Measurements from ENCODE around the gene ZP4.

DNA sequence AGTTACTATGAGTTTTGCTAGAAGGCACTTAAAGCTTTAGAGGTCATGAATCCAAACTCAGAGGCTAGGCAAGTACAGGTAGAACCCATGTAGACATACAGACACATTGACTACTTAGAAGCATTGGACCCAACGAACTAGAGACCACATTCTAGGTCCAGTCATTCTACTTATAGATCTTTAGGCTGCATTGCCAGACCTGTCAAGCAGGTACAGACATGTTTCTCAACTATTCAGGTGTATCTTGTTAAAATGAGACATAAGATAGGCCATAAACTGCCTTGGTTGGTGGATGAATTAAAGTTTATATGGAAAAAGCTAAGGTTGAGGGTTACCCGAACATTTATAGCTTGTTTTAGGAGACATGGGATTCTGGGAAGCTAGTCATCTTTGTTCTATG, 6.5 kb downstream of the ZP4 start:
- TF ChIP-seq, protein P1, sequence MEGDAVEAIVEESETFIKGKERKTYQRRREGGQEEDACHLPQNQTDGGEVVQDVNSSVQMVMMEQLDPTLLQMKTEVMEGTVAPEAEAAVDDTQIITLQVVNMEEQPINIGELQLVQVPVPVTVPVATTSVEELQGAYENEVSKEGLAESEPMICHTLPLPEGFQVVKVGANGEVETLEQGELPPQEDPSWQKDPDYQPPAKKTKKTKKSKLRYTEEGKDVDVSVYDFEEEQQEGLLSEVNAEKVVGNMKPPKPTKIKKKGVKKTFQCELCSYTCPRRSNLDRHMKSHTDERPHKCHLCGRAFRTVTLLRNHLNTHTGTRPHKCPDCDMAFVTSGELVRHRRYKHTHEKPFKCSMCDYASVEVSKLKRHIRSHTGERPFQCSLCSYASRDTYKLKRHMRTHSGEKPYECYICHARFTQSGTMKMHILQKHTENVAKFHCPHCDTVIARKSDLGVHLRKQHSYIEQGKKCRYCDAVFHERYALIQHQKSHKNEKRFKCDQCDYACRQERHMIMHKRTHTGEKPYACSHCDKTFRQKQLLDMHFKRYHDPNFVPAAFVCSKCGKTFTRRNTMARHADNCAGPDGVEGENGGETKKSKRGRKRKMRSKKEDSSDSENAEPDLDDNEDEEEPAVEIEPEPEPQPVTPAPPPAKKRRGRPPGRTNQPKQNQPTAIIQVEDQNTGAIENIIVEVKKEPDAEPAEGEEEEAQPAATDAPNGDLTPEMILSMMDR (IDR thresholded peaks at IDR 0.05; ENCODE audit: insufficient read depth, low read depth, low read length): no peak
- no peak for TF ChIP-seq EZH2 (IDR thresholded peaks at IDR 0.05; ENCODE audit: insufficient read depth, low read length)
